Stimulated activated CD8-positive, alpha-beta memory T cell treated with anti-CD3 and anti-CD28 coated beads, Interleukin-7, amount 100 ng/mL, for 48 hours (primary cell): ENCODE results near the gene LHX8.
"Not testable (repeated sequence)": the region's sequence is repeated elsewhere in the genome, so short reads cannot be mapped to it uniquely, and the experiment has no call there.

Experiments used
- DNase-seq, 2 donors: peaks; one replicate each; pipeline ENCODE4 v3.0.0-alpha.2; 2020; ENCODE audit warnings: low read depth in 1 of 2; ENCODE audit errors: extremely low read depth in 1 of 2

LHX8 gene

GRCh38 chr1:75133750-75134646 lies at the start of gene LHX8:
LHX8 (plus strand) TSS chr1:75134388; CDS start chr1:75136615, 2,227 bp downstream.
- DNase-seq, result no peak

- DNase-seq, result no peak
Observed at GRCh38 chr1:75085931-75086330, 48.3 kb upstream of the LHX8 start.

- DNase-seq, result no peak
Observed at GRCh38 chr1:75087278-75087677, 46.9 kb upstream of the LHX8 start.

- DNase-seq, result no peak
Observed at GRCh38 chr1:75092141-75092540, 42.0 kb upstream of the LHX8 start.

GRCh38 chr1:75097654-75098053 lies 36.5 kb upstream of the LHX8 start:
- DNase-seq, result no peak

- DNase-seq, result no peak
Observed at GRCh38 chr1:75099581-75099980, 34.6 kb upstream of the LHX8 start.

- DNase-seq, result no peak
Observed at GRCh38 chr1:75100481-75101092, 33.6 kb upstream of the LHX8 start.

GRCh38 chr1:75112362-75112951 lies 21.7 kb upstream of the LHX8 start:
- not testable (repeated sequence) for DNase-seq

- no peak for DNase-seq
Observed at GRCh38 chr1:75115654-75116053, 18.5 kb upstream of the LHX8 start.

- DNase-seq, result no peak
Observed at GRCh38 chr1:75123756-75124155, 10.4 kb upstream of the LHX8 start.

GRCh38 chr1:75124510-75124909 lies 9.7 kb upstream of the LHX8 start:
- DNase-seq, result no peak

- DNase-seq, result no peak
Observed at GRCh38 chr1:75125161-75125726, 8.9 kb upstream of the LHX8 start.

GRCh38 chr1:75126611-75127101 lies 7.5 kb upstream of the LHX8 start:
- DNase-seq, result no peak

GRCh38 chr1:75127916-75128717 lies 6.1 kb upstream of the LHX8 start:
- no peak for DNase-seq

- DNase-seq, result no peak
Observed at GRCh38 chr1:75129660-75129982, 4.6 kb upstream of the LHX8 start.

GRCh38 chr1:75129983-75130789 lies 4.0 kb upstream of the LHX8 start:
- no peak for DNase-seq

GRCh38 chr1:75130865-75131564 lies 3.2 kb upstream of the LHX8 start:
- no peak for DNase-seq

- no peak for DNase-seq
Observed at GRCh38 chr1:75131565-75132241, 2.5 kb upstream of the LHX8 start.
